GM20431 (cell line): Measurements from ENCODE around the gene ATP6V1A.

Source experiments
- in situ Hi-C: fragments of 300-500 bp; cut with MseI, MboI; formaldehyde crosslinking; loops from one replicate; pipeline ENCODE4 v1.15.0; 2020; ENCODE audit warnings: low sequenced_read_pairs; ENCODE audit not compliant: unreplicated experiment

ATP6V1A gene

DNA sequence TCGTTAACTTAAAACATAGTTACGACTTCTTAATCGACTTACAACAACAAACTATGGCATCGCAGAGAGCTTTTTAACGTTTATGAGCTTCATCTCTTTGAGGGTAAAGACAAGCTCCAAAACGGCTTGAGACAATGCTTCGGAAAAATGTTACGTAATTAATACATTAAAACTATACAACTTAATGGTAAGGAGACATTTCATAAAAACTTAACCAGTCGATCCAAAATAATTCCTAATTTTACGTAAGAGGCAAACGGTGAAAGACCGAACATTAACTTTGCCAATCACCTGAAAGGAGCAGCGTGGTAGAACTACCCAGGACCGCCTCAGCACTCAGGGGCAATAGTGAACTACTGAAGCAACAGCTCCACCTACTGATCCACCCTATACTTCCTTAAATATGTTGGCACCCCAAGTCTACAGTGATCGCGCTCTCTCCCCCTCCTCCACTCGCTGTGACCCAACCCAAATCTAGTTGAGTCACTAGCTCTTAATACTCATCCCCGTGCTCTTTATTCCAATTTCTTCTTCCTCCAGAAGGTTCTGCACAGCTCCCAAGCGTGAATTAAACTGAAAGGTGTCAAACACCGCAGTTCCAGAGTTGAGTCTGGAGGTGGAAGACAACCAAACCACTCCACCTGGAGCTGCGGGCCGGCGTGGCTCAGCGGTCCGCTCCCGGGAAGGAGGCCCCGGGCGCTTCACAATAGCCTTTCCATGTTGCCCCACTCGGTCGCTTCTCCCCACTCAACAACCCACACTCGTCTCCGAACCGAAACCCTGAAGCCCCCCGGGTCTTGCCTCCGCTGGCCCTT lies 1.7 kb upstream of the ATP6V1A start:
- in situ Hi-C loops, result loop anchor here (25.0 kb wide), 1 partner anchor 167 kb away; no protein-coding TSS in a partner anchor

DNA sequence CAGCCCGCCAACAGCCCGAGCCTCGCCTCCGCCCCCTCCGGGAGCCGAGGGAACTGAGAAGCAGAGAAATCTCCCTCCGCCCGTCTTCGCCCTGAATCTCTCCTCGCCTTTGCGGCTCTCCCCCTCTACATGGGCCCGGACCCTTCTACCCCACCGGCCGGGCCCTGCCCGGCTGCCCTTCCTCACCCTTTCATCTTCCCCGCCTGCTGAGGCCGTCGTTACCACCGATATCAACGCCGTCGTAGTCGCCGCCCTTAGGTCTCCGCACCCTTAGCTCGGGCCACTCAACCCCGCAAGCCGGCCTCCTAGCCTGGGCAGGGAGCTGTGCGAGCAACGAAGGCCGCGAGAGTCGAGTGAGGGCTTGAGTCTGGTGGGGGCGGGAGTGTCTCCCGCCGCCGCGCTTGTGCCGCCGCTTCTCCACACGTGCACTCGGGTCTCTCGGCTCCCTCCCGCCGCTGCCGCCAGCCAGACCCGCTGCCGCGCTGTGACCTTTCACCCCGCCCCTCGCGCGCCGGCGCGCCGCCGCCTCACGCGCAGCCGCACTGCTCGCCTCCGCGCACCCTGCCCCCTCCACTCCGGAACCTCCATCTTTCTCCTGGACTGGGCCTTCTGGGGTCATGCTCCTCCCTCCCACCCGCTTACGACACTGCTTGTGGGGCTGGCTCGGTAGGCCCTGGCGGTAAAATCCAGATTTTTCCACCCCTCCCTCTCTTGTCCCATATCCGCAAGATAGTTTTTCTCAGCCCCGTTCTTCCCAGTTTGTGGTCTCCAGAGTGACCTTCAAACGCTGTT lies 883 bp upstream of the ATP6V1A start, which contains the start of gene NAA50:
Gene NAA50, minus strand, starts transcription at position 494 of the 792 bp plus-strand sequence. Its CDS starts 300 bp downstream, at position 194.
- in situ Hi-C loops, result loop anchor here (25.0 kb wide), 1 partner anchor 166 kb away; no protein-coding TSS in a partner anchor

DNA sequence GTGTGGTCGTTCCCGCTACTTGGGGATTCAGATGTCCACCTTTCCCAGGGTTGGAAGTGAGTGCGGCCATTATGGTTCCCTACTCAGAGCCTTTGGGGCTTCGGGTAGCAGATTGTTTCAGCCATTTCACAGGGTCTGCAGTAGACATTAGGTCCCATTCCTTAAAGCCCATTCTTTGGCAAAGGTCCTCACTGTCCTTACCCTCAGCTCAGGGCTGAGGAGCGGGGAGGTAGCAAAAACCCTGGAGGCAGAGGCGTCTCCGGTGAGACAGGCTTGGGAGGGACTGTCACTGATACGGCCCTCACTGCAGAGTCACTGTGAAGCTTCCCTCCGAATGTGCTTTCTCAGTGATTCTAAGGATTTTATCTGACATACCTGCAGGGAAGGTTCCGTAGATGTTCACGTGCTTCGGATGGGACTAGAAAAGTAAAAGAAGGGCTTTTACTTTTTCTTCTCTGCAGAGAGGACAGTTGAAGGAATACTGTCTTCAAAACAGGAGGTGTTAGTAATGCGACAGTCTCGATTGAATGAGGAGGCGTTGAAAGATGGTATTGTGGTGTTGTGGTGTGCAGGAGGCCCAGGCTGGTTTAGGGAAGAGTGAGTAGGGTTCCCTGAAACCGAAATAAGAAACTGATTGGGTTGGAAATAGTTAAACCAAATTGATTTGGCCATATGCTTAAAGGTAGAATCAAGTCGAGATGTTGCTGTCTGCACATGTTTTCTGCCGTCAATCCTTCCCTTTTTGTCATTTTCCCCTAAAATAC lies 630 bp downstream of the ATP6V1A start:
- in situ Hi-C loops, result loop anchor here (25.0 kb wide), 1 partner anchor 165 kb away; no protein-coding TSS in a partner anchor

DNA sequence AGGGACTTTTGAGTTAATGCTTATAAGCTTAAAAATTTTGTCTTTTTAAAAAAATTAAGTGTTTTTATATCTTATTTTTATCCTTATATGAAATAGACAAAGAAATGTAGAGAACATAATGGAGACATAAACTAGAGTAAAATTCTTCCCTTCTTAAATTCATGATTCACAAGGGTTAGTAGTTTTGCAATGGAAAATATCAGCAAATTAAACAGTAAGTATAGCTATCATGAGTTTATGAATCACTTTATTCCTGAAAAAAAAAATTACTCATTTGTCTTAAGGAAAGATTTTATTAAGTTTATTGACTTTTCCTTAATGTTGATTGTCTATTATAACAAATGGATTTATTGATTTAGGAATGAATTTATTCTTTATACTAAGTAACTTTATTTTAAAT lies 4.3 kb downstream of the ATP6V1A start:
- in situ Hi-C loops, result no loop called here

DNA sequence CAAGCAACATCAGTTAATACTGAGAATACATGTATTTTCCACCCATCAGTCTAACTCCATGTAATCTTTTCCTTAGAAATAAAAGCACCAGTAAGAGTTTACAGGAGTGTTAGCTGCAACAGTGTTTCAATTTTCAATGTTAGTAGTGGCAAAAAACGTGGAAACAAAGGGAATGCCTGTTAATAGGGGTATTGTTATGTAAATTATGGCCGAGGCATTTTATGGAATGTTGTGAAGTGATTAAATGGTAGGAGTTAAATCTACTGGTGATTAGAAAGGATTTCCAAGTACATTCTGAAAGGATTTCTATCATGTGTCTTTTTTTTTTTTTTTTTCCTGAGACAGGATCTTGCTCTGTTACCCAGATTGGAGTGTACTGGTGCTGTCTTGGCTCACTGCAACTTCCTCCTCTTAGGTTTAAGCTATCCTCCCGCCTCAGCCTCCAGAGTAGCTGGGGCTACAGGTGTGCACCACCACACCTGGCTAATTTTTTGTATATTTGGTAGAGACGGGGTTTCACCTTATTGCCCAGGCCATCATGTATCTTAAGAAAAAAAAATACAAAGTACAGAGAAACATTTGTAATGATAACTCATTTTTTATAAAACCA lies 6.6 kb downstream of the ATP6V1A start:
- in situ Hi-C loops, result no loop called here

GRCh38 chr3:113754494-113755159 lies 7.8 kb downstream of the ATP6V1A start:
- in situ Hi-C loops, result no loop called here

DNA sequence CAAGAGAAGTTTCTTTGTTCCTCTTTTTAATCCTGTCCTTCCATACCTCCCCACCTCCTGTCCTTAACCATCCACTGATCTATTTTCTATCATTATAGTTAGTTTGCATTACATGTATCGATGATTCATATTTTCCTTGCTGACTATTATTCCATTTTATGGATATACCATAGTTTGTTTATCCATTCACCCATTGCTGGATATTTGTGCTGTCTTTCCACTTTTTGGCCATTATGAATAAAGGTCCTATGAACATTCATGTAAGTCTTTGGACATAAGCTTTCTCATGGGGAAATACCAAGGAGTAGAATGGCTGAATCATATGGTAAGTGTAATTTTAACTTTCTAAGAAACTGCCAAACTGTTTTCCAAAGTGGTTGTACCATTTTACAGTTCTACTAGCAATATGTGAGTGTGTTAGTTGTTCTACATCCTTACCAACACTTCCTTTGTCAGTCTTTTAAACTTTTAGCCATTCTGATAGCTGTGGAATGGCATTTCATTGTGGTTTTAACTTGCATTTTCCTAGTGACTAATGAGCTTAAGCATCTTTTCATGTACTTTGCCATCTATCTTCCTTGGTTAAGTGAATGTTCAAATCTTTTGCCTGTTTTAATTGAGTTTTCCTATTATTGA lies 11.7 kb downstream of the ATP6V1A start:
- in situ Hi-C loops, result no loop called here

DNA sequence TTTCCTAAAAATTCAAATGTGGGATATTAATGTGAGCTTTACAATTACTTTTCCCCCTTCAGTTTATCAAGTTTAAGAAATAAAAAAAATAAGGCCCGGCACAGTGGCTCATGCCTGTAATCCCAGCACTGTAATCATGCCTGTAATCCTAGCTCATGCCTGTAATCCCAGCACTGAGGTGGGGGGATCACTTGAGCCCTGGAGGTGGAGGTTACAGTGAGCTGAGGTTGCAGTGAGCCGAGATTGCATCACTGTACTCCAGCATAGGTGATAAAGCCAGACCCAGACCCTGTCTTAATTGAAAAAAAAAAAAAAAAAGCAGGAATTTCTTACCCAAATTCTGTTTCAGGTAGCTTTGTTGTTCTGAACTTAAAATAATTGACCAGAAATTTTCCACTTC lies 17.9 kb downstream of the ATP6V1A start:
- in situ Hi-C loops, result no loop called here

GRCh38 chr3:113769551-113769950 lies 22.7 kb downstream of the ATP6V1A start:
- in situ Hi-C loops, result no loop called here

GRCh38 chr3:113771993-113772392 lies 25.2 kb downstream of the ATP6V1A start:
- in situ Hi-C loops, result no loop called here

DNA sequence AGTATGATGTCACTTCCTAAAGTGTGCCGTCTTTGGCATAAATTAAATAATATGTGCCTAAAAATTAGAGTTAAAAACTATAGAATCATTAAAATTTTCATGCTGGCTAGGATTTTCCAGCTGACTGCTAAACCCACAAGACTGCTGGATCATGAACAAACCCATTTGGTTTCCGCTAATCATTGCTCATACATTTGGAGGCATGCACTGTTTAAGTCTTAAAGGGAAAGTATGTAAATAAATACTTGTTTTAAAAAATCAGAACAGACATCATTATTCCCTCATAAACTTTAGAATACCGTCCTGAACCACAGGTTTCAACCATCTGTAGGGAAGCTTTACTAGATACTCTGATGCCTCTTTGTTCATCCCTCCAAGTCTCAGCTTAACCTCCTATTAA lies 26.5 kb downstream of the ATP6V1A start:
- in situ Hi-C loops, result no loop called here

DNA sequence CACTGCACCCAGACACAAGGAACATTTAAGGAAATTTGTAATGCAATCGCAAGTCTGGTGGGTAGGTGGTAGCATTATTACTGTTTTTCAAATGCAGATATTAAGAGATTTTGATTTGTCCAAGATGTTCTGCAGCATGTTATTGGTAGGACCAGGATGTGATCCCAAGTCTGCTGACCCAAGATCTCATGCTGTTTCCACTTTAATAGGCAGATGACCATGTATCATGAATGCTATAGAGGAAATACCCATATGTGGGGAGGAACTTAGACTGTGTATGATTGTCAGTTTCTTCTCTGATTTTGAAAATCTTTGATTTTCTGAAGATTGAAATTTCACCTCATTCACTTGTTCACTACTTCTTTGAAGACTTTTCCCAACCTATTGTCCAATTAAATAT lies 28.7 kb downstream of the ATP6V1A start:
- in situ Hi-C loops, result no loop called here

DNA sequence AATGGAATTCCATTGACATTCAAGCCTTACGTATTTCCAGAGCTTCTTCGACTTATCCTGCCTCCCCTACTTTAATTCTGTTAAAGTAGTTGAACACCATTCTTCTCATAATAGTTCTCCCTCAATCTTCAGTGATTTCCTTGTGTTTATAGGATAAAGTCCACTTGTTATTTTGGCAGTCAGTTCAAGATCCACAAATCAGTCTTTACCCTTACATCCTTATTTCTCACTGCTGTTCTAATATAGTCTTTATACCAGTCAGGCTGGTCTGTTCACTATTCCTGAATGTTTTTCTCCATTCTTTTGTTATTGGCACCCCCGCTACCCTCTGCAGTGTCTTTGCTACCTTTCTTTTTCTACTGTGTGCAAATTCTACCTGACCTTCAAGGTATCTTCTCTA lies 29.7 kb downstream of the ATP6V1A start:
- in situ Hi-C loops, result no loop called here

GRCh38 chr3:113783463-113783862 lies 36.6 kb downstream of the ATP6V1A start:
- in situ Hi-C loops, result no loop called here

DNA sequence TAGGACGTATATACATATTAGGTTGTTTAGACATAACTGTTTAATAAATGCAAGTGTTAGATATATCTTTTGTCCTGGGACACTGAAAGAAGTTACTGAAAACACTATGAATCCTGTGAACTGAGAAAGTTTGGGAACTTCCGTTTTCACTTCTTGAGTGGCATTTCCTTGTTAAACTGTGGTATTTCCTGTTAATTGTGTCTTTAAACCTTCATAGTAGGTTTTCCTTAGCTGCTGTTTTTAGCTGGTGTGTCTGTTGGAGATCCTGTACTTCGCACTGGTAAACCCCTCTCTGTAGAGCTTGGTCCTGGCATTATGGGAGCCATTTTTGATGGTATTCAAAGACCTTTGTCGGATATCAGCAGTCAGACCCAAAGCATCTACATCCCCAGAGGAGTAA lies 37.1 kb downstream of the ATP6V1A start:
- in situ Hi-C loops, result no loop called here

GRCh38 chr3:113791381-113791780 lies 44.5 kb downstream of the ATP6V1A start:
- in situ Hi-C loops, result no loop called here

- in situ Hi-C loops, result no loop called here
Measured at GRCh38 chr3:113794526-113794925, 47.7 kb downstream of the ATP6V1A start.

DNA sequence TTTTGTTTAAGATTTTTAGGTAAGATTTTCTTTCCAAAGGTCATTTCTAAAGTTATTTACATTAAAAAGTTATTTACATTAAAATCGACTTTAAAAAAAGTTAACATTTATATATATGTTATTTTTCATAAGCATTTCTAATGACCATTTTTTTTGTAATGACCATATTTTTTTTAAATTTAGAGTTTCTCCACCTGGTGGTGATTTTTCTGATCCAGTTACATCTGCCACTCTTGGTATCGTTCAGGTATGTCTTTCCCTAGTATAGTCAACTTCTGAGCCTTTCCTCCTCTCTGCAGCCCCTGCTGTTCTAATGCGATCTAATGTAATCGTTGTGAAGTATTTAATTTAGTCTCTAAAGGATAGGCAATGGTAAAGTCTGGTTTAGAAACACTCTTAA lies 48.9 kb downstream of the ATP6V1A start:
- in situ Hi-C loops, result no loop called here
